GM12801 (cell line): Measurements from ENCODE around the gene OR5AU1.

Experiments
- CTCF ChIP-seq: IDR thresholded peaks from one replicate; pipeline ENCODE4 v1.5.1; 2011; ENCODE audit warnings: control low read depth; ENCODE audit not compliant: insufficient read length; ENCODE audit errors: extremely low read depth

Gene OR5AU1

GRCh38 chr14:21155963-21156362 is at the start of gene OR5AU1:
OR5AU1 (minus strand) TSS chr14:21156063; CDS start chr14:21155872, 191 bp downstream.
- TF ChIP-seq CTCF: no peak

GRCh38 chr14:21205026-21205677 is 49.3 kb upstream of the OR5AU1 start:
- no peak for TF ChIP-seq CTCF

- no peak for TF ChIP-seq CTCF
These were observed 48.5 kb upstream of the OR5AU1 start for GRCh38 chr14:21204167-21205025.

GRCh38 chr14:21203470-21204166 is 47.8 kb upstream of the OR5AU1 start:
- TF ChIP-seq CTCF: no peak

GRCh38 chr14:21202463-21203358 is 46.8 kb upstream of the OR5AU1 start:
- no peak for TF ChIP-seq CTCF

- TF ChIP-seq CTCF: no peak
These were observed 46.0 kb upstream of the OR5AU1 start for GRCh38 chr14:21201732-21202462.
